K562 (cell line): ENCODE results near the gene ENKUR. TPM values are rescaled to one million over a fixed set of nuclear protein-coding genes. Genes with fewer than 3 reads are reported as not detected.

Experiments
- CAMTA2 ChIP-seq: fragments of 250-450 bp; sonication (Bioruptor Pico); conservative IDR thresholded peaks from 2 replicates; pipeline ENCODE4 v1.5.1; 2022
- COPS2 ChIP-seq: fragments of 450-650 bp; conservative IDR thresholded peaks from 2 replicates; pipeline ENCODE4 v1.6.1; 2016; ENCODE audit warnings: mild to moderate bottlenecking, moderate library complexity
- DDX20 ChIP-seq: fragments of 450-650 bp; IDR thresholded peaks from 2 replicates; pipeline ENCODE4 v1.6.1; 2016; ENCODE audit warnings: missing genetic modification characterization, low read depth, mild to moderate bottlenecking, missing compliant biosample characterization, moderate library complexity
- ELF1 ChIP-seq: fragments of 200-800 bp; sonication (Bioruptor generic); IDR thresholded peaks from 2 replicates; pipeline ENCODE4 v1.6.1; 2016; ENCODE audit warnings: missing genetic modification characterization, missing compliant biosample characterization
- HNRNPLL ChIP-seq: fragments of 200-400 bp; formaldehyde crosslinking; IDR thresholded peaks from 2 replicates; pipeline ENCODE4 v1.6.1; 2017; ENCODE audit warnings: low read length, low read depth, mild to moderate bottlenecking; ENCODE audit not compliant: poor library complexity, severe bottlenecking
- JUNB ChIP-seq: fragments of 450-650 bp; formaldehyde crosslinking; conservative IDR thresholded peaks from 2 replicates; pipeline ENCODE4 v1.4.0; 2020; ENCODE audit warnings: mild to moderate bottlenecking
- NCOR1 ChIP-seq: fragments of 450-650 bp; IDR thresholded peaks from 2 replicates; pipeline ENCODE4 v1.6.1; 2016; ENCODE audit warnings: mild to moderate bottlenecking, moderate library complexity
- NEUROD1 ChIP-seq: fragments of 150-350 bp; IDR thresholded peaks from 2 replicates; pipeline ENCODE4 v1.6.1; 2014; ENCODE audit warnings: borderline replicate concordance, low read length, low read depth; ENCODE audit not compliant: partially characterized antibody
- NFXL1 ChIP-seq: fragments of 450-650 bp; formaldehyde crosslinking; IDR thresholded peaks from 2 replicates; pipeline ENCODE4 v1.4.0; 2021; ENCODE audit warnings: mild to moderate bottlenecking
- NRF1 ChIP-seq, 2 experiments: fragments of 450-650 bp; IDR thresholded peaks in 1 of 2; conservative IDR thresholded peaks in 1 of 2; 2 replicates each; pipeline ENCODE4 v1.6.1; 2014; ENCODE audit warnings: mild to moderate bottlenecking in 2 of 2
- PYGO2 ChIP-seq: fragments of 450-650 bp; IDR thresholded peaks from 2 replicates; pipeline ENCODE4 v1.6.1; 2016; ENCODE audit warnings: mild to moderate bottlenecking, missing genetic modification characterization, moderate library complexity, missing compliant biosample characterization
- SMARCA5 ChIP-seq: fragments of 450-650 bp; IDR thresholded peaks from 2 replicates; pipeline ENCODE4 v1.6.1; 2016
- STAT5A ChIP-seq: IDR thresholded peaks from 2 replicates; pipeline ENCODE4 v1.6.1; 2012; ENCODE audit warnings: low read length, inconsistent platforms, borderline replicate concordance
- TAF15 ChIP-seq: fragments of 200-400 bp; formaldehyde crosslinking; IDR thresholded peaks from 2 replicates; pipeline ENCODE4 v1.6.1; 2017; ENCODE audit warnings: mild to moderate bottlenecking, low read depth, low read length, moderate library complexity
- ZNF311 ChIP-seq: fragments of 250-450 bp; sonication (Bioruptor Pico); IDR thresholded peaks from 2 replicates; pipeline ENCODE4 v1.4.0; 2020; ENCODE audit warnings: mild to moderate bottlenecking, moderate library complexity
- ZNF75A ChIP-seq: fragments of 450-650 bp; formaldehyde crosslinking; IDR thresholded peaks from 2 replicates; pipeline ENCODE4 v1.4.0; 2020; ENCODE audit warnings: mild to moderate bottlenecking
- polyA plus RNA-seq, 8 experiments: library from polyadenylated mRNA; depleted of rRNA in 4 of 8; stranded (reverse) in 5 of 8; unstranded in 3 of 8; fragments of >200 nt; fragmentation: Nextera tagmentation in 2 of 8; fragmentation: Illumina TruSeq in 1 of 8; extraction: Ambion mirVana in 2 of 8; extraction: Trizol in 1 of 8; gene quantifications; 2 replicates each; pipeline versions ENCODE4 v1.2.1 to v1.2.3, GENCODE V29; 2011 to 2014; ENCODE audit warnings: inconsistent platforms in 1 of 8, missing spikeins in 1 of 8
- total RNA-seq, 7 experiments: library from RNA; depleted of rRNA in 6 of 7; stranded (reverse); fragments of >200 nt in 6 of 7; fragmentation: Illumina TruSeq in 2 of 7; extraction: Trizol in 2 of 7; gene quantifications; 2 replicates each; pipeline versions ENCODE4 v1.2.1 to v1.2.3, GENCODE V29; 2011 to 2021; ENCODE audit warnings: low replicate concordance in 1 of 7
- TF ChIP-seq, protein P1 (sequence below): fragments of 450-650 bp; formaldehyde crosslinking; IDR thresholded peaks from 2 replicates; pipeline ENCODE4 v1.4.0; 2020; ENCODE audit warnings: mild to moderate bottlenecking, moderate library complexity
- TF ChIP-seq, protein P2 (sequence below): fragments of 250-450 bp; sonication (Bioruptor Pico); IDR thresholded peaks from 2 replicates; pipeline ENCODE4 v1.4.0; 2020
- TF ChIP-seq, protein P3 (sequence below): fragments of 450-650 bp; IDR thresholded peaks from 2 replicates; pipeline ENCODE4 v1.6.1; 2014; ENCODE audit warnings: low read depth, mild to moderate bottlenecking, moderate library complexity, borderline replicate concordance
- TF ChIP-seq, protein P4 (sequence below): fragments of 250-450 bp; sonication (Bioruptor Pico); IDR thresholded peaks from 2 replicates; pipeline ENCODE4 v1.5.0; 2022; ENCODE audit warnings: mild to moderate bottlenecking
- TF ChIP-seq, protein P5 (sequence below): IDR thresholded peaks from 3 replicates; pipeline ENCODE4 v1.6.1; 2011; ENCODE audit warnings: borderline replicate concordance, mild to moderate bottlenecking; ENCODE audit not compliant: insufficient read length, insufficient read depth

Gene ENKUR
- total and polyA plus RNA-seq, 9 of the 15 experiments (the other 6 are each of a cell fraction or from before 2014, with no cell fraction given) = 0.06 to 0.46 (median 0.20) TPM

DNA sequence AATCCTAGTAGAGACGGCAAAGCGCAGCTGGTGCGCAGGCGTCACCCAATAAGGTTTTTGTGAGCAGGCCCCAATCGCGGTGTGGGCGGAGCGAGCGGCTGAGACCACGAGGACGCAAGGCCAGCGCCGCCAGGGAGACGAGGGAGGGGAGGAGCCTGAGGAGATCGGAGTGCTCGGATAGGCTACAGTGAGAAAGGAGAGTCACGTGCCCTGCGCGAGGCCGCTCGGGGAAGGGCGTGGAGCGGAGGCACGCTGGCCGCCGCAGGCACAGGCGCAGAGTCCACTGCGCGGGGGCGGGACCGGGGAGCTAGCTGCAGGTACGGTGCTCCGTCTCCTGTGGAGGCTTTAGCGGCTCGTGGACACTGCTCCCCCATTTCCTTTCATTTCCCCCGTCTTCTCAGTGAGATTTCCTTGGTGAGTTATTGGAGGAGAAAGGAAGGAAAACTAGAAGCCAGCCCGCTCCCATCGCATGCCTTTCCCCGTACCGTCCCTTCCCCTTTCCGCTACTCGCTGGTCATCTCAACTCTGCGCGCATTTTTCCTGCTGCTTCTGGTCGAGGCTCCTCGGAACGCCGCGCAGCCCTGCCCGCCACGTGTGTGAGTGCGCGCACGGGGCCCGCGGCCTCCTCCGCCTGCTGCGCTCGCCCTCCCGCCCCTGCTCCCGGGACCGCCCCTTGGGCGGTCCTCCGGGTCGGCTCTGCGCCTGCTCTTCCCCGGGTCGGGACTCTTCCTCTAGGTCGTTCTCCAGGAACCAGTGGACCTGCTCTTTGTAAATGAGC is 607 bp upstream of the ENKUR start, which contains the start of gene THNSL1 (continued):
- TF ChIP-seq PYGO2 (tag) = no peak
- TF ChIP-seq, protein P1, sequence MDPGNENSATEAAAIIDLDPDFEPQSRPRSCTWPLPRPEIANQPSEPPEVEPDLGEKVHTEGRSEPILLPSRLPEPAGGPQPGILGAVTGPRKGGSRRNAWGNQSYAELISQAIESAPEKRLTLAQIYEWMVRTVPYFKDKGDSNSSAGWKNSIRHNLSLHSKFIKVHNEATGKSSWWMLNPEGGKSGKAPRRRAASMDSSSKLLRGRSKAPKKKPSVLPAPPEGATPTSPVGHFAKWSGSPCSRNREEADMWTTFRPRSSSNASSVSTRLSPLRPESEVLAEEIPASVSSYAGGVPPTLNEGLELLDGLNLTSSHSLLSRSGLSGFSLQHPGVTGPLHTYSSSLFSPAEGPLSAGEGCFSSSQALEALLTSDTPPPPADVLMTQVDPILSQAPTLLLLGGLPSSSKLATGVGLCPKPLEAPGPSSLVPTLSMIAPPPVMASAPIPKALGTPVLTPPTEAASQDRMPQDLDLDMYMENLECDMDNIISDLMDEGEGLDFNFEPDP (CRISPR knock-in tag) = no peak
- no peak for TF ChIP-seq ZNF75A (CRISPR knock-in tag)
- no peak for TF ChIP-seq NEUROD1
- TF ChIP-seq NCOR1 = peak; percentile 28; the same call in 1 of the 2 replicates
- no peak for TF ChIP-seq TAF15
- TF ChIP-seq, protein P2, sequence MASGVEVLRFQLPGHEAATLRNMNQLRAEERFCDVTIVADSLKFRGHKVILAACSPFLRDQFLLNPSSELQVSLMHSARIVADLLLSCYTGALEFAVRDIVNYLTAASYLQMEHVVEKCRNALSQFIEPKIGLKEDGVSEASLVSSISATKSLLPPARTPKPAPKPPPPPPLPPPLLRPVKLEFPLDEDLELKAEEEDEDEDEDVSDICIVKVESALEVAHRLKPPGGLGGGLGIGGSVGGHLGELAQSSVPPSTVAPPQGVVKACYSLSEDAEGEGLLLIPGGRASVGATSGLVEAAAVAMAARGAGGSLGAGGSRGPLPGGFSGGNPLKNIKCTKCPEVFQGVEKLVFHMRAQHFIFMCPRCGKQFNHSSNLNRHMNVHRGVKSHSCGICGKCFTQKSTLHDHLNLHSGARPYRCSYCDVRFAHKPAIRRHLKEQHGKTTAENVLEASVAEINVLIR (CRISPR knock-in tag) = no peak
- no peak for TF ChIP-seq JUNB (CRISPR knock-in tag)
- TF ChIP-seq HNRNPLL = peak; percentile 70
- no peak for TF ChIP-seq DDX20 (tag)
- TF ChIP-seq, protein P3, sequence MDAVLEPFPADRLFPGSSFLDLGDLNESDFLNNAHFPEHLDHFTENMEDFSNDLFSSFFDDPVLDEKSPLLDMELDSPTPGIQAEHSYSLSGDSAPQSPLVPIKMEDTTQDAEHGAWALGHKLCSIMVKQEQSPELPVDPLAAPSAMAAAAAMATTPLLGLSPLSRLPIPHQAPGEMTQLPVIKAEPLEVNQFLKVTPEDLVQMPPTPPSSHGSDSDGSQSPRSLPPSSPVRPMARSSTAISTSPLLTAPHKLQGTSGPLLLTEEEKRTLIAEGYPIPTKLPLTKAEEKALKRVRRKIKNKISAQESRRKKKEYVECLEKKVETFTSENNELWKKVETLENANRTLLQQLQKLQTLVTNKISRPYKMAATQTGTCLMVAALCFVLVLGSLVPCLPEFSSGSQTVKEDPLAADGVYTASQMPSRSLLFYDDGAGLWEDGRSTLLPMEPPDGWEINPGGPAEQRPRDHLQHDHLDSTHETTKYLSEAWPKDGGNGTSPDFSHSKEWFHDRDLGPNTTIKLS = peak; percentile 94
- TF ChIP-seq ZNF311 (CRISPR knock-in tag) = no peak
- TF ChIP-seq CAMTA2 = no peak; the same call in 1 of the 2 replicates
- TF ChIP-seq, protein P4, sequence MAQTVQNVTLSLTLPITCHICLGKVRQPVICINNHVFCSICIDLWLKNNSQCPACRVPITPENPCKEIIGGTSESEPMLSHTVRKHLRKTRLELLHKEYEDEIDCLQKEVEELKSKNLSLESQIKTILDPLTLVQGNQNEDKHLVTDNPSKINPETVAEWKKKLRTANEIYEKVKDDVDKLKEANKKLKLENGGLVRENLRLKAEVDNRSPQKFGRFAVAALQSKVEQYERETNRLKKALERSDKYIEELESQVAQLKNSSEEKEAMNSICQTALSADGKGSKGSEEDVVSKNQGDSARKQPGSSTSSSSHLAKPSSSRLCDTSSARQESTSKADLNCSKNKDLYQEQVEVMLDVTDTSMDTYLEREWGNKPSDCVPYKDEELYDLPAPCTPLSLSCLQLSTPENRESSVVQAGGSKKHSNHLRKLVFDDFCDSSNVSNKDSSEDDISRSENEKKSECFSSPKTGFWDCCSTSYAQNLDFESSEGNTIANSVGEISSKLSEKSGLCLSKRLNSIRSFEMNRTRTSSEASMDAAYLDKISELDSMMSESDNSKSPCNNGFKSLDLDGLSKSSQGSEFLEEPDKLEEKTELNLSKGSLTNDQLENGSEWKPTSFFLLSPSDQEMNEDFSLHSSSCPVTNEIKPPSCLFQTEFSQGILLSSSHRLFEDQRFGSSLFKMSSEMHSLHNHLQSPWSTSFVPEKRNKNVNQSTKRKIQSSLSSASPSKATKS (CRISPR knock-in tag) = no peak
- no peak; the same call in 1 of the 2 replicates for TF ChIP-seq STAT5A
- peak; percentile 44; the same call in 1 of the 2 replicates for TF ChIP-seq ELF1 (tag)
- TF ChIP-seq SMARCA5 = no peak
- no peak for TF ChIP-seq COPS2
- 0 out of 2 replicates have a peak, but pooled peaks have one; percentile 10 for TF ChIP-seq NFXL1 (CRISPR knock-in tag)
- peak; percentile 97 for TF ChIP-seq NRF1 (conservative IDR thresholded peaks at IDR 0.05 in 1 of 2, IDR thresholded peaks at IDR 0.05 in 1 of 2)
- TF ChIP-seq, protein P5, sequence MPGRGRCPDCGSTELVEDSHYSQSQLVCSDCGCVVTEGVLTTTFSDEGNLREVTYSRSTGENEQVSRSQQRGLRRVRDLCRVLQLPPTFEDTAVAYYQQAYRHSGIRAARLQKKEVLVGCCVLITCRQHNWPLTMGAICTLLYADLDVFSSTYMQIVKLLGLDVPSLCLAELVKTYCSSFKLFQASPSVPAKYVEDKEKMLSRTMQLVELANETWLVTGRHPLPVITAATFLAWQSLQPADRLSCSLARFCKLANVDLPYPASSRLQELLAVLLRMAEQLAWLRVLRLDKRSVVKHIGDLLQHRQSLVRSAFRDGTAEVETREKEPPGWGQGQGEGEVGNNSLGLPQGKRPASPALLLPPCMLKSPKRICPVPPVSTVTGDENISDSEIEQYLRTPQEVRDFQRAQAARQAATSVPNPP = no peak
